HG03025 (cell line): Measurements from ENCODE around the gene UBE2K.
"Not testable (repeated sequence)": the region's sequence is repeated elsewhere in the genome, so short reads cannot be mapped to it uniquely, and the experiment has no call there.

Experiments used
- ATAC-seq: cut with Tn5 transposase; IDR thresholded peaks from one replicate; pipeline ENCODE4 v1.9.1; 2021; ENCODE audit warnings: mild to moderate bottlenecking, moderate library complexity; ENCODE audit not compliant: unreplicated experiment, low FRiP score

Gene UBE2K, protein sequence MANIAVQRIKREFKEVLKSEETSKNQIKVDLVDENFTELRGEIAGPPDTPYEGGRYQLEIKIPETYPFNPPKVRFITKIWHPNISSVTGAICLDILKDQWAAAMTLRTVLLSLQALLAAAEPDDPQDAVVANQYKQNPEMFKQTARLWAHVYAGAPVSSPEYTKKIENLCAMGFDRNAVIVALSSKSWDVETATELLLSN

GRCh38 chr4:39697740-39698423 lies at the start of gene UBE2K:
Gene UBE2K, plus strand, starts transcription at chr4:39698136. Its CDS starts 192 bp downstream, at chr4:39698328.
- peak; percentile 80 for ATAC-seq

DNA sequence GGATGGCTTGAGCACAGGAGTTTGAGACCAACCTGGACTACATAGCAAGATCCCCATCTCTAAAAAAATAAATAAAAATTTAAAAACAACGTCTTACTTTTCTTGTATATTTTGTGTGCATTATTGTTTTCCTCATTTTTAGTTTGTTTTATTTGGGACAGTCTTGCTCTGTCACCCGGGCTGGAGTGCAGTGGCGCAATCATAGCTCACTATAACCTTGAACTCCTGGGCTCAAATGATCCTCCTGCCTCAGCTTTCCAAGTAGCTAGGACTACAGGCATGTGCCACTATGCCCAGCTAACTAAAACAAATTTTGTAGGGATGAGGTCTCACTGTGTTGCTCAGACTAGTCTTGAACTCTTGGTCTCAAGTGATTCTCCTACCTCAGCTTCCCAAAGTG lies 49.7 kb upstream of the UBE2K start:
- no peak for ATAC-seq

DNA sequence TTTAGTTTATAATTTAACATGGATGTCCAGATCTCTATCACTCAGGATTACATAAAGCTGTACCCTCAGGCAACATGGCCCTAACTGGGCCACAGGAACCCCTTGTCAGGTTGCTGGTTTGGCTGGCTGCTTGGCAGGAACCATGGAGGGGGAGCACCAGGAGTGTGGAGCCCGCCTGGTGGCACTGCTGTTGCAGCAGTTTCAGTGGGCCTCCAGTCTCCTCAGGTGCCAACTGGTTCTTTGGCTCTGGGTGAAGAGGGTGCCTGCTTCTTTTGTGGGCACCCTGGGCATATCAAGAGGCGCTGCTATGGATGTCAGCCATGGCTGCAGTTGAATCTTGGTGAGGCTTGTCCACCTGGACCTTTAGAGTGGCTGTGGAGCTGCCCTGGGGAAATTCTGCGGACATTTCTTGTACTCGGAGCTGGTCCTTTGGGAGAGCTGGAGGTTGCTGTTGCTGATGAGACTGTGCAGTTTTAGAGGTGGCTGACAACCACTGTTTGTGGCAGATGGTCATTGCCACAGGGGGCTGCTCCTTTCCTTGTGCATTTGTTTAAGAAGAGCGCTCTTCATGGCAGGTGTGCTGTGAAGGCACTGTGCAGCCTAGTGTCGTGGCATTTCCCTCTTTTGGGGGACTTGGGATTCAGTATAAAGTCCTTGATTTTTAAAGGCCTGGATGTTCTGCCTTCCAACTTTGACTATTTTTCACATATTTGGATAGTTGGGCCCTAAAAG lies 48.9 kb upstream of the UBE2K start:
- ATAC-seq: no peak

- ATAC-seq: no peak
Measured at GRCh38 chr4:39649639-39650265, 48.2 kb upstream of the UBE2K start.

GRCh38 chr4:39651586-39651985 lies 46.4 kb upstream of the UBE2K start:
- ATAC-seq: not testable (repeated sequence)

DNA sequence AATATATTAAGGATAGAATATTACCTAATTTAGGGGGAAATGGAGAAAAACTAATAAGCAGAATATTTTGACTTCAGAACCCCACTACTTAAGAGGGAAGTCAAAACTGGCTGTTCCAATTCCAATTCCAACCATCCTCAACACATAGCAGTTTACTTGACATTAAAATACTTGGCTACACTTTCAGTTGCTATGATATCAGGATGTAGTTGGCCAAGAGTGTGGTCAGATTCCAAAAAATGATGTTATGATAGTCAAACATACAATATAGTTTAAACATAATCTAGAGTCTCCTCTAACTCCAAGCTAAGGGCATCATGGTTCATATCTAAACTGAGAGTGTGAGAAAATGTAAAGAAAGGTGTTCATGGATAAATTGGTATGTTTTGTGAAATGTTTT lies 42.7 kb upstream of the UBE2K start:
- ATAC-seq: no peak

DNA sequence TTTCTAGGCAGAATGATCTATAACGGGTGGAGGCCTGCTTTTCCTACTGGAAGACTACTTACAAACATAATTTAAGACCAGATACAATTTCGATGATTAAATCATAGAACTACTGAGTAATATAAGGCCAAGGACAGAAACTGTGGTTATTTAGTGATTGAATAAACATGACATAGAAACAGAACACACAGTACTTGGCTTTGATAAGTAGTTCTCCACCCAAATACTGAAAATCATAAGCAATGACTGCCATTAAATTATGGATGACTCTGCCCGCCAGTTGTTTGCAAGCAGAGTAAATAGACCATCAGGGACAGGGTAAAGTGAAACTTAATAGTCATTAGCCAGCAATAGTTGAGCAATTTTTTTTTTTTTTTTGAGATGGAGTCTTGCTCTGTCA lies 42.1 kb upstream of the UBE2K start:
- no peak for ATAC-seq

- ATAC-seq: not testable (repeated sequence)
Measured at GRCh38 chr4:39656638-39657037, 41.3 kb upstream of the UBE2K start.

- ATAC-seq: no peak
Measured at GRCh38 chr4:39657465-39657864, 40.5 kb upstream of the UBE2K start.

DNA sequence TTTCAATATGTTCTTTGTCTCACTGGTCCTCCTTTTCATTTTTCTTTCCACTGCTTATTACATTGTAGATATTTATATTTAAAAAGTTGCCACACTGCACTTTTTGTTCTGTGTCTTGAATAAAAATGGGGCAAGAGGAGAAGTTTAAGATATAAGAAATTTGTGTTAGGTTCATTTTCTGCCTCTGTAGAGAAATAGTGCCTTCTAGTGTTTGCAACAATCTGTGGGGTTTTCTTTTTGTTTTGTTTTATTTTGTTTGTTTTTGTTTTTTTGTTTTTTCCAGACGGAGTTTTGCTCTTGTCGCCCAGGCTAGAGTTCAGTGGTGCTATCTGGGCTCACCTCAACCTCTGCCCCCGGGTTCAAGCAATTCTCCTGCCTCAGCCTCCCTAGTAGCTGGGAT lies 39.2 kb upstream of the UBE2K start:
- ATAC-seq: no peak

DNA sequence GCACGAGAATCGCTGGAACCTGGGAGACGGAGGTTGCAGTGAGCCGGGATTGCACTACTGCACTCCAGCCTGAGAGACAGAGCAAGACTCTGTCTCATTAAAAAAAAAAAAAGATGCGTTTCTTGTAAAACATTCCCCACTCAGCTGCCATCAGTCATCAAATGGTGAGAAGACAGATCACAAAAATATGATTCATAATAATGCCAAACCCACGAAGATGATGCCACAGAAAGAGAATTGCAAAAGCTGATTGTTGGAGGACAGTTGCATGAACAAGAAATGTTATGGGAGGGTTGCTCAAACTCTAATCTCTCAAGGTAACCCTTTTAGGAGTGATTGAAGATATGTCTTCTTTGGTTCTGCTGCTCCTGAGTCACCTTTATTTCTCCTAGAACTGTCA lies 37.9 kb upstream of the UBE2K start:
- ATAC-seq: no peak

- no peak for ATAC-seq
Measured at GRCh38 chr4:39660757-39661156, 37.2 kb upstream of the UBE2K start.

- no peak for ATAC-seq
Measured at GRCh38 chr4:39662683-39663082, 35.3 kb upstream of the UBE2K start.

GRCh38 chr4:39664828-39665731 lies 32.9 kb upstream of the UBE2K start:
- no peak for ATAC-seq

- no peak for ATAC-seq
Measured at GRCh38 chr4:39667706-39668105, 30.2 kb upstream of the UBE2K start.

GRCh38 chr4:39668887-39669286 lies 29.0 kb upstream of the UBE2K start:
- no peak for ATAC-seq

DNA sequence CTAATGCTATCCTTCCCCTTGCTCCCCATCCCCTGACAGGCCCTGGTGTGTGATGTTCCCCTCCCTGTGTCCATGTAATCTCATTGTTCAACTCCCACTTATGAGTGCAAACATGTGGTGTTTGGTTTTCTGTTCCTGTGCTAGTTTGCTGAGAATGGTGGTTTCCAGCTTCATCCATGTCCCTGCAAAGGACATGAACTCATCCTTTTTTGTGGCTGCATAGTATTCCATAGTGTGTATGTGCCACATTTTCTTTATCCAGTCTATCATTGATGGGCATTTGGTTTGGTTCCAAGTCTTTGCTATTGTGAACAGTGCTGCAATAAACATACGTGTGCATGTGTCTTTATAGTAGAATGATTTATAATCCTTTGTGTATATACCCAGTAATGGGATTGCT lies 27.6 kb upstream of the UBE2K start:
- not testable (repeated sequence) for ATAC-seq

GRCh38 chr4:39675681-39676080 lies 22.3 kb upstream of the UBE2K start:
- ATAC-seq: not testable (repeated sequence)

- ATAC-seq: not testable (repeated sequence)
Measured at GRCh38 chr4:39681003-39681402, 16.9 kb upstream of the UBE2K start.

DNA sequence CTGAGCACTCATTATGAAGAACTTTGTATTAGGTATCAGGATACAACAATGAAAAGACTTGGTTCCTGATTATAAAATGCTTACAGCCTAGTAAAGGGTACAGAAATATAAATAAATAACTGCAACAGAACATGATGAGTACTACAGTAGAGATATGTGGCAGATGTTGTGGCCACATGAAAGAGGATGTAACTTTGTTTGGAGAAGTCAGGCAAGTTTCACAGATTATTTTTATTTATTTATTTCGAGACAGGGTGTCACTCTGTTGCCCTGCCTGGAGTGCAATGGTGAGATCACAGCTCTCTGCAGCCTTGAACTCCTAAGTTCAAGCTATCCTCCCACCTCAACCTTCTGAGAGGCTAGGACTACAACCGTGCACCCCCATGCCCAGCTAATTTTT lies 15.8 kb upstream of the UBE2K start:
- peak; percentile 70 for ATAC-seq
